HG03460 (cell line): Measurements from ENCODE around the gene RABGAP1L.

Experiments used
- ATAC-seq: cut with Tn5 transposase; IDR thresholded peaks from one replicate; pipeline ENCODE4 v1.9.1; 2021; ENCODE audit not compliant: unreplicated experiment

Gene RABGAP1L

GRCh38 chr1:174911606-174912005 lies 752.3 kb downstream of the RABGAP1L start:
- ATAC-seq: no peak

GRCh38 chr1:174912264-174912663 lies 752.9 kb downstream of the RABGAP1L start:
- no peak for ATAC-seq

- ATAC-seq: no peak
Observed at GRCh38 chr1:174913225-174913903, 754.0 kb downstream of the RABGAP1L start.

- ATAC-seq: no peak
Observed at GRCh38 chr1:174914991-174915390, 755.7 kb downstream of the RABGAP1L start.

GRCh38 chr1:174916846-174917245 lies 757.5 kb downstream of the RABGAP1L start:
- ATAC-seq: no peak

DNA sequence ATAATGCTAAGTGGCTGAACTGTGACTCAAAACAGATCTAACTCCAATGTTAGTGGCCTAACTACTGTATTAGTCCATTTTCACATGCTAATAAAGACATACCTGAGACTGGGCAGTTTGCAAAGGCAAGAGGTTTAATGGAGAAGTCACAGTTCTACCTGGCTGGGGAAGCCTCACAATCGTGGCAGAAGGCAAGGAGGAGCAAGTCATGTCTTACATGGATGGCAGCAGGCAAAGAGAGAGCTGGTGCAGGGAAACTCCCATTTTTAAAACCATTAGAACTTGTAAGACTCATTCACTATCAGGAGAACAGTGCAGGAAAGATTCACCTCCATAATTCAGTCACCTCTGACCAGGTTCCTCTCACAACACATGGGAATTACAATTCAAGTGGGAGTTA lies 760.8 kb downstream of the RABGAP1L start:
- ATAC-seq: no peak

- no peak for ATAC-seq
Observed at GRCh38 chr1:174922121-174922520, 762.8 kb downstream of the RABGAP1L start.

DNA sequence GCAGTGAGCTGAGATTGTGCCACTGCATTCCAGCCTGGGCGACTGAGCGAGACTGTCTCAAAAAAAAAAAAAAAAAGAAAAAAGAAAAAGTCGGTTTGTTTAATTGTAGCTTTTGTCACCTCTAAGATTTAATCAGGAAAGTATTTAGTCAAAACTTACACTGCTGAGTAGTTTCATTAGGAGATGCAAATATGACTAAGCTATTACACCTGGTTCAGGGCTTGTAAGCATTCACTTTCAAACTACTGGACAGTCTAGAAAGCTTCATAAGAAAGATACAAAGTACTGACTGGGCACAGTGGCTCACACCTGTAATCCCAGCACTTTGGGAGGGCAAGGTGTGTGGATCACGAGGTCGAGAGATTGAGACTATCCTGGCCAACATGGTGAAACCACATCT lies 764.5 kb downstream of the RABGAP1L start:
- ATAC-seq: no peak

- no peak for ATAC-seq
Observed at GRCh38 chr1:174928541-174928940, 769.2 kb downstream of the RABGAP1L start.

- no peak for ATAC-seq
Observed at GRCh38 chr1:174931214-174931613, 771.9 kb downstream of the RABGAP1L start.

- ATAC-seq: no peak
Observed at GRCh38 chr1:174932587-174932986, 773.3 kb downstream of the RABGAP1L start.

DNA sequence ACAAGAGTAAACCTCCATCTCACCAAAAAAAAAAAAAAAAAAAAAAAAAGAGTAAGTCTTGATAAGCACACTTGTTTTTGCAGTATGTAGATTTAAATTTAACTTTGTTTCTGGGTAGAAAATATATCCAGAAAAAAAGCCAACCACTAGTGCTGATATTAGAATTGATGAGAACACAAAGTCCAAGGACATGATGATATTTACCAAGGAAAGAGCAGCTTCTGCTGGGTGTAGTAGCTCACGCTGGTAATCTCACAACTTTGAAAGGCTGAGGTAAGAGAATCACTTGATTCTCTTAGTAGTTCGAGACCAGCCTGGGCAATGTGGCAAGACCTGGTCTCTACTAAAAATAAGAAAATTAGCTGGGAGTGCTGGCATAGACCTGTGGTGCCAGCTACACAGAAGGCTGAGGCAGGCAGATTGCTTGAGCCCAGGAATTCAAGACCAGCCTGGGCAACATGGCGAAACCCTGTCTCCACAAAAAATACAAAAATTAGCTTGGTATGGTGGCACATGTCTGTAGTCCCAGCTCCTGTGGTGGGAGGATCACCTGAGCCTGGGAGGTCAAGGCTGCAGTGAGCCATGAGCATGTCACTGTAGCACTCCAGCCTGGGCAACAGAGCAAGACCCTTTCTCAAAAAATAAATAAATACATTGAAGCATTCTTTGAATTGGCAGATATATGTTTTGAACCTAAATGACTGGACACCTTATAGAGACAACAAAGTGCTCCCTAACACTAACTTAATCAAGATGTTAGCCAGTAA lies 776.8 kb downstream of the RABGAP1L start:
- no peak for ATAC-seq

GRCh38 chr1:174938281-174939007 lies 779.1 kb downstream of the RABGAP1L start:
- ATAC-seq: no peak

- no peak for ATAC-seq
Observed at GRCh38 chr1:174939775-174940545, 780.6 kb downstream of the RABGAP1L start.

GRCh38 chr1:174940646-174941175 lies 781.4 kb downstream of the RABGAP1L start:
- no peak for ATAC-seq

GRCh38 chr1:174942547-174943255 lies 783.4 kb downstream of the RABGAP1L start:
- ATAC-seq: no peak

- no peak for ATAC-seq
Observed at GRCh38 chr1:174946031-174946430, 786.7 kb downstream of the RABGAP1L start.

DNA sequence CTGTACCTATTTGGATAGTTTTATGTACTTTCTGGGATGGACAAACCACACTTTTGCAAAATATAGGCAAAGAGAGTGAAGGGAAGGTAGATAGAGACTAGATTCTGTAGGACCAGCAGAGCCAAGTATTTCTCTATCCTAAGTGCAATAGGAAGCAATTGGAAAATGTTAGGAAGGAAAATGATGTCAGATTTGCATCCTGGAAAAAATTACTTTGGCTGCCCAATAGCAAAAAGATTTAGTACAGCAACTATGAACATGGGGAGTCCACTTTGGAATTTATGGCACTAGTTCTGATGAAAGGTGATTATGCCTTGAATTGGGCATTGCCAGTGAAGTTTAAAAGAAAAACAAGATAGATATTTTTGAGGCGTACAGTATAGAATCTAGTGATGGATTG lies 789.7 kb downstream of the RABGAP1L start:
- ATAC-seq: no peak

DNA sequence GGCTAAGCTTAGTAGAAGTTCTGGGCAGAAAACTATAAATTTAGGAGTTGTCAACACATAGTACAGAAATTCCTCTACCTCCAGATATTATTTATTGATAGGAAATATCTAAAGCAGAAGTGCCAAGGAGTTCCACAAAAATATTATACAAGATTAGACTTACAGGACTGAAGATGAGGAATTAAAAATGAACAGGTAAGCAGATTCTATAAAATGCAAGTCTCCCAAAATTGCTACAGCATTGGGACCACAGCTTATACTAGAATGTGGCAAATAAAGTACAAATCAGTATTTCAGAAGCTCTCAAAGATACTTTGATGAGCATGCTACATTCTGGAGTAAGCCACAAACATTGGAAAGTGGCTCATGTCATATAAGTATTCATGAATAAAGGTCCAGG lies 790.3 kb downstream of the RABGAP1L start:
- ATAC-seq: no peak
